ENCODE results near the gene SIDT1.

DNA sequence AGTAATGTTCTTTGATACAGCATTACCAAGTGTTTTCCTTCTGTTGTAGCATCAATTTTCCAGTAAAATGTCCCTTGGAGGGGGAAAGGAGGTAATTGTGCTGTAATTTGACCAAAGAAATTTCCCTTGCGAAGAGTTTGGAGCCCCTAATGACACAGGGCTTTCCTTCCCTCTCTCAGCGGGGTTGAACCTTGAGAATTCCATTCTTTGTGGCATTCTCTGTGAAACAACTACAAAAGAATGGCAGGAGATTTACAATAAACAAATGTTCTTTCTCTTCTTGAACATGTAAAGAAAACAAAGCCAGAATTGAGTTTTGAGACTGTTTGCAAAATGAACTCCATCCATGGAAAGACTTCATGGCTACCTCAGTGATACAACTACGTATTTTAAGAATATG, 53.4 kb downstream of the SIDT1 start:
- TF ChIP-seq CTCF (IDR thresholded peaks at IDR 0.05): no peak
- TF ChIP-seq POLR2A (IDR thresholded peaks at IDR 0.05): no peak
